Type B pancreatic cell (in vitro differentiated cells): ENCODE data around the gene FAM120AOS. TPM values are rescaled to one million over a fixed set of nuclear protein-coding genes. Genes with fewer than 3 reads are reported as not detected.

Source experiments
- DNase-seq: peaks from one replicate; pipeline ENCODE4 v3.0.0; 2021; ENCODE audit warnings: mixed read lengths; ENCODE audit not compliant: unreplicated experiment; ENCODE audit errors: extremely low spot score
- H3K27ac Mint-ChIP-seq: 2 replicates; pipeline ENCODE4 v1.8.0; 2021; ENCODE audit warnings: mild to moderate bottlenecking, mixed read lengths
- H3K27me3 Mint-ChIP-seq: 2 replicates; pipeline ENCODE4 v1.8.0; 2021; ENCODE audit warnings: mixed read lengths
- H3K36me3 Mint-ChIP-seq: 2 replicates; pipeline ENCODE4 v1.8.0; 2021; ENCODE audit warnings: mixed read lengths
- H3K4me1 Mint-ChIP-seq: one replicate; pipeline ENCODE4 v1.8.0; 2021; ENCODE audit warnings: mixed read lengths; ENCODE audit not compliant: unreplicated experiment
- H3K4me3 Mint-ChIP-seq: 2 replicates; pipeline ENCODE4 v1.8.0; 2021; ENCODE audit warnings: mild to moderate bottlenecking, mixed read lengths
- H3K9me3 Mint-ChIP-seq: 2 replicates; pipeline ENCODE4 v1.8.0; 2021; ENCODE audit warnings: mixed read lengths
- total RNA-seq: library from RNA; stranded (reverse); gene quantifications from 2 replicates; pipeline ENCODE4 v1.2.1, GENCODE V29; 2021; ENCODE audit warnings: low replicate concordance
- TF ChIP-seq, protein P1 (sequence below): fragments of 200-600 bp; sonication (generic); conservative IDR thresholded peaks from 2 replicates; pipeline ENCODE4 v1.5.0; 2021; ENCODE audit warnings: antibody characterized with exemption, mild to moderate bottlenecking

FAM120AOS gene
- total RNA-seq, 1 donor from 2014 or later, result 42.1 TPM

DNA sequence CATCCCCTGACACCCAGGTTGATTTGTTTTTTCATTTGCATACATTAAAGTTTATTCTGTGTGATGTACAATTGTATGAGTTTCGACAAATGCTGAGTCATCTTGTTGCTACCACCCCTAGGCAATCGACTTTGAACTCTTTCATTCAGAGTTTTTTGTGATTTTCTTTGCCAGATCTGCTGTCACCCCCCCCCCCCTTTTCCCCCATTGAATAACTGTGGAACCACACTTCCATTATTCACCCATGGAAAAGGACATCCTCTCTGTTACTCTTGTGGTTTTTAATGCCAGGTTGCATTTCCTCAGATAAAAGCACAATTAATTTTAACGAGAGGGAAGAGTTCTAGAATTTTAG, 13.7 kb upstream of the FAM120AOS start:
- Mint-ChIP-seq H3K9me3 (no peaks in the 10 kb centered on the region), H3K4me1 (peaks cover 72% of the 10 kb centered on the region), H3K36me3 (peaks cover 13% of the 10 kb centered on the region), H3K27me3 (no peaks in the 10 kb centered on the region), H3K4me3 (no peak overlapping the region), H3K27ac (peak overlapping the region; percentile 19)
- TF ChIP-seq, protein P1, sequence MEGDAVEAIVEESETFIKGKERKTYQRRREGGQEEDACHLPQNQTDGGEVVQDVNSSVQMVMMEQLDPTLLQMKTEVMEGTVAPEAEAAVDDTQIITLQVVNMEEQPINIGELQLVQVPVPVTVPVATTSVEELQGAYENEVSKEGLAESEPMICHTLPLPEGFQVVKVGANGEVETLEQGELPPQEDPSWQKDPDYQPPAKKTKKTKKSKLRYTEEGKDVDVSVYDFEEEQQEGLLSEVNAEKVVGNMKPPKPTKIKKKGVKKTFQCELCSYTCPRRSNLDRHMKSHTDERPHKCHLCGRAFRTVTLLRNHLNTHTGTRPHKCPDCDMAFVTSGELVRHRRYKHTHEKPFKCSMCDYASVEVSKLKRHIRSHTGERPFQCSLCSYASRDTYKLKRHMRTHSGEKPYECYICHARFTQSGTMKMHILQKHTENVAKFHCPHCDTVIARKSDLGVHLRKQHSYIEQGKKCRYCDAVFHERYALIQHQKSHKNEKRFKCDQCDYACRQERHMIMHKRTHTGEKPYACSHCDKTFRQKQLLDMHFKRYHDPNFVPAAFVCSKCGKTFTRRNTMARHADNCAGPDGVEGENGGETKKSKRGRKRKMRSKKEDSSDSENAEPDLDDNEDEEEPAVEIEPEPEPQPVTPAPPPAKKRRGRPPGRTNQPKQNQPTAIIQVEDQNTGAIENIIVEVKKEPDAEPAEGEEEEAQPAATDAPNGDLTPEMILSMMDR, result no peak
- DNase-seq, result no peak

DNA sequence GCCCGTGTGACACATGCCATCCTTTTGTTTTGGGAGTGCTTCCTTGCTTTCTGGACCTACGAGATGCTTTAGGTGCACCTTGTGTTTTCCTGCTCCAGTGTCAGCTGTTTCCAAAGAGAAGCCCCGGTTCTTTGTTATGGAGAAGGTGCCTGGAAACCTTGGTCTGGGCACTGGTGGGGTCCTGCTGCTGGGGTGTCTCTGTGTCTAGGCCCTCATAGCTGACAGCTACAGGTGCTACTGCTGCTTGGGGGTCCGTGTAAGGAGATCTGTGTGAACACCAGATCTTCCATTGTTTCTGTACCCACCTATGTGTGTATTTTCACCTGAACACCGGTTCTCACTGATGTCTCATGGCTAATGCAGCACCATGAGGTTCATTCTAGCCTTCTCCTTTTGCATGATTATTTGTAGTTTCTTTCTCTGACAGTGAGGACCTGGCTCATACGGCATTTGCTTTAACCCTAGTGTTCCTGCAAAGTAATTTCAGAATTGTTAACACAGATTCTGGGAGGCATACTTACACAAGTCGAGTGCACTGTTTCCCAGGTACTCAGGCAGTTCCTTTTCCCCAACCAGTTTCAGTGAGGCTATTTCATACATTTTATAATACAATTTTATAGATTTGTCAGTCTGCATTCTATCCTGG, 13.2 kb upstream of the FAM120AOS start:
- peaks cover 72% of the 10 kb centered on the region for H3K4me1 Mint-ChIP-seq
- H3K36me3 Mint-ChIP-seq, result peaks cover 13% of the 10 kb centered on the region
- H3K4me3 Mint-ChIP-seq, result peak overlapping the region; percentile 53
- no peak for DNase-seq
- H3K27me3 Mint-ChIP-seq, result no peaks in the 10 kb centered on the region
- H3K9me3 Mint-ChIP-seq, result no peaks in the 10 kb centered on the region
- peak overlapping the region; percentile 19 for H3K27ac Mint-ChIP-seq
- TF ChIP-seq, protein P1, result no peak

DNA sequence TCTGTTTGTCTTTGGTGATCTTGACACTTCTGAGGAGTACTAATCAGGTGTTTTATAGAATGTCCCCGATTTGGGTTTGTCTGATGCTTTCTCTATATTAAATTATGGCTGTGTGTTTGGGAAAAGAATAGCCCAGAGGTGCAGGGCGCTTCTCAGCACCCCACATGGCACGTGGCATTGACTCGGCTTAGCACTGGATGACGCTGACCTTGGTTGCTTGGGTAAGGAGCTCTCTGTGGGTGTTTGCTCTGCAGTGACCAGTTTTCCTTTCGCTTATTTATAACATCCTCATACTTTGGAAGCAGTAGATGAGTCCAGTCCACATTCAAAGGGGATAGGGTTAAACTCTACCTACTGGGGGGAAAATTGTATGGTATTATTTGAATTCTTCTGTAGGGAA, 12.5 kb upstream of the FAM120AOS start:
- peaks cover 72% of the 10 kb centered on the region for H3K4me1 Mint-ChIP-seq
- peaks cover 6% of the 10 kb centered on the region for H3K36me3 Mint-ChIP-seq
- no peaks in the 10 kb centered on the region for H3K9me3 Mint-ChIP-seq
- DNase-seq, result no peak
- H3K27ac Mint-ChIP-seq, result peak overlapping the region; percentile 52
- no peaks in the 10 kb centered on the region for H3K27me3 Mint-ChIP-seq
- H3K4me3 Mint-ChIP-seq, result no peak overlapping the region
- TF ChIP-seq, protein P1, result no peak

DNA sequence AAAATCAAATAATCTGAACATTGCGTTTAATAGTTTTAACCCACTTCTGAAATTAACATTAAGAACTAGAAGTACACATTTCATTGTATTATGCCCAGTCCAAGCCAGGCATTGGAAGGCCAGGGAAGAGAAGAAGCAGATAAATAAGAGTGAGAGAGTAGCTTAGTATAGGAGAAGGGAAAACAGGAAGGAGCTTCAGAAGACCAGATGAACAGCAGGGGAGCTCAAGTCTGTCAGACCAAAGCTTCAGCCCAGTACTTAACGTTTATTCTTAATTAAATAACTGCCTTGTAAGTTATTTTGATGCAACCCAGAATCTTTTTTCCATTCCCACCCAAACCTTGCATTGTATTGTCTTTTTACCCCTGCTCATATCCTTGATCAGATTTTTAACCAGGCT, 11.5 kb upstream of the FAM120AOS start:
- DNase-seq, result no peak
- H3K4me1 Mint-ChIP-seq, result peaks cover 72% of the 10 kb centered on the region
- peaks cover 4% of the 10 kb centered on the region for H3K36me3 Mint-ChIP-seq
- no peaks in the 10 kb centered on the region for H3K9me3 Mint-ChIP-seq
- H3K27ac Mint-ChIP-seq, result peak overlapping the region; percentile 71
- TF ChIP-seq, protein P1, result no peak
- no peak overlapping the region for H3K4me3 Mint-ChIP-seq
- no peaks in the 10 kb centered on the region for H3K27me3 Mint-ChIP-seq

DNA sequence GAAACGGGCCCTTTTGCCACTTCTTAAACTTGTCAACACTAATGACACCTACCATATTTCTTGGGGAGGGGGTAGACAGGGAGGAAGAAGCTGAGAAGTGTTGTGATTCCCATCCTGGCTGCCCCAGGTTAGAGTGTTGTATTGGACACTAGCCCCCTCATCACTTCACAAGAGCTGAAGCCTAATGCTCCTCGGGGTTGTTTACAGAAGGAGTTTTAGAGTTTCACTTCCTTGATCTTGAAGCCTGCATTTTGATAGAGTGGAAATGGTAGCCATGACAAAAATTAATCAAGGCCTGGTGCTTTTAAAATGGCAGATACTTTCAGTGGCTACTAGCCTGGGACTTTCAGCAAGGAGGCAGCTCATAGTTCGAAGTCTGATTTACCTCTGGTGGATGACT, 11.0 kb upstream of the FAM120AOS start:
- TF ChIP-seq, protein P1, result no peak
- no peak overlapping the region for H3K4me3 Mint-ChIP-seq
- H3K4me1 Mint-ChIP-seq, result peaks cover 77% of the 10 kb centered on the region
- H3K36me3 Mint-ChIP-seq, result peaks cover 6% of the 10 kb centered on the region
- H3K9me3 Mint-ChIP-seq, result no peaks in the 10 kb centered on the region
- no peak for DNase-seq
- peak overlapping the region; percentile 71 for H3K27ac Mint-ChIP-seq
- H3K27me3 Mint-ChIP-seq, result no peaks in the 10 kb centered on the region
